Measurements from ENCODE around the gene DIO1.
"Not testable (repeated sequence)": the region's sequence is repeated elsewhere in the genome, so short reads cannot be mapped to it uniquely, and the experiment has no call there.

Gene DIO1

DNA sequence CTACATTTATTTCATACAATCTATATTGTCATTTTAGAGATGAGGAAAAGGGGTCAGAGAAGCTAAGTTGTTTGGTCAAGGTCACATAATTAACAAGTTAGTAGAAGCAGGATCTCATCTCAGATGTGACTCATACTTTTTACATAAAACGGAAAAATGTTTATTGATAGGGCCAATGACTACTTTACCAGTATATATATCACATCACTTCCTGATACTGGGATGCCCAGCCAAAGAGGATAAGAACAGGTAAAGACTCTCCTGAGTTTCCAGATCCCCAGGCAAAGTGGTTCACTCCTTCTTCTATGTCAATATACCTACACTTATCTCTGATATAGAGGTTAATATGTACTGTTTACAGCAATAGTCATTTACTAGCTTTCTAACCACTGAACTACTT lies 25.4 kb upstream of the DIO1 start:
- DNase-seq (ENCODE audit: low read depth): no peak
- TF ChIP-seq, protein P1, sequence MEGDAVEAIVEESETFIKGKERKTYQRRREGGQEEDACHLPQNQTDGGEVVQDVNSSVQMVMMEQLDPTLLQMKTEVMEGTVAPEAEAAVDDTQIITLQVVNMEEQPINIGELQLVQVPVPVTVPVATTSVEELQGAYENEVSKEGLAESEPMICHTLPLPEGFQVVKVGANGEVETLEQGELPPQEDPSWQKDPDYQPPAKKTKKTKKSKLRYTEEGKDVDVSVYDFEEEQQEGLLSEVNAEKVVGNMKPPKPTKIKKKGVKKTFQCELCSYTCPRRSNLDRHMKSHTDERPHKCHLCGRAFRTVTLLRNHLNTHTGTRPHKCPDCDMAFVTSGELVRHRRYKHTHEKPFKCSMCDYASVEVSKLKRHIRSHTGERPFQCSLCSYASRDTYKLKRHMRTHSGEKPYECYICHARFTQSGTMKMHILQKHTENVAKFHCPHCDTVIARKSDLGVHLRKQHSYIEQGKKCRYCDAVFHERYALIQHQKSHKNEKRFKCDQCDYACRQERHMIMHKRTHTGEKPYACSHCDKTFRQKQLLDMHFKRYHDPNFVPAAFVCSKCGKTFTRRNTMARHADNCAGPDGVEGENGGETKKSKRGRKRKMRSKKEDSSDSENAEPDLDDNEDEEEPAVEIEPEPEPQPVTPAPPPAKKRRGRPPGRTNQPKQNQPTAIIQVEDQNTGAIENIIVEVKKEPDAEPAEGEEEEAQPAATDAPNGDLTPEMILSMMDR (IDR thresholded peaks at IDR 0.05; ENCODE audit: low read depth, low read length, missing control alignments): no peak
- no peak overlapping the region for H3K4me3 ChIP-seq (ENCODE audit: low read depth, low read length)

DNA sequence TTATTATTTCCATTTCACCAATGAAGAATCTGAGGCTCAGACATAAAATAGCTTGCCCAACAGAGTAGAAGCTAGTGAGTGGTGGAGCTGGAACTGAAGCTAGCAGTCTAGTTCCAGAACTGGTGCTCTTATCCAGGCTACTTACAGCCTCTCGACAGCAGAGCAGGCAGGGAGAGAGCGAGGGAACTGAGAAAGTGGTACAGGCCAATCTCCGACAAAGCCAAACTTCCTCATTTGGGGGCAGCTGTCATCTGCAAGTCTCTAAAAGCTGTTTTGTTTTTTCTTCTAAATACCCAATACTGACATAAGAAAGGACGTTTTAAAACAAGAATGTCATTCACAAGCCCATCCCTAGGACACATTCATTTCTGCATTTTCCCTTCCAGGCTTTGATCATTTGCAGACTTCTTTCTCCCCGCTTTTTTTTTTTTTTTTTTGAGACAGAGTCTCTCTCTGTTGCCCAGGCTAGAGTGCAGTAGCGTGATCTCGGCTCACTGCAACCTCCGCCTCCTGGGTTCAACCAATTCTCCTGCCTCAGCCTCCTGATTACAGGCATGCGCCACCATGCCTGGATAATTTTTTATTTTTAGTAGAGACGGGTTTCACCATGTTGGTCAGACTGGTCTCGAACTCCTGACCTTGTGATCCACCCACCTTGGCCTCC lies 24.4 kb upstream of the DIO1 start:
- peak; percentile 26 for DNase-seq (ENCODE audit: low read depth)
- no peak overlapping the region for H3K4me3 ChIP-seq (ENCODE audit: low read depth, low read length)
- TF ChIP-seq, protein P1 (IDR thresholded peaks at IDR 0.05; ENCODE audit: low read depth, low read length, missing control alignments): no peak

DNA sequence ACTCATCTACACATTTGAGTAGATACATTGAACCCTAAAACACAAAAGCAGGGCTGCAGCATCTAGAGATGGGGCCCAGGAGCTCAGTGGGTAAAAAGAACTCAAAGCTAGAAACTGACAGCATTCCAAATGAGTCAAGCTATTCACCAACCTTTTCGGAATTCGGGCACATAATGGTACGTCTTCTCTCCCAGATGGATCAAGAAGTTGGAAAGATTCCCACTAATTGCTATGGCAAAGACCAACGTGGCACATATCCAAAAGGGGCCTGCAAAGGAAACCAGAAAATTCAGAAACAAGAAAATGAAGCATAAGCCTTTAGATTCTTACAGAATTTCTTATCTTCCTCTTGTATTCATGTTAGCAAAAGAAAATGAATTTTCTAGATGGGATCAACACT lies 22.8 kb upstream of the DIO1 start:
- no peak for DNase-seq (ENCODE audit: low read depth)
- TF ChIP-seq, protein P1 (IDR thresholded peaks at IDR 0.05; ENCODE audit: low read depth, low read length, missing control alignments): no peak
- no peak overlapping the region for H3K4me3 ChIP-seq (ENCODE audit: low read depth, low read length)

DNA sequence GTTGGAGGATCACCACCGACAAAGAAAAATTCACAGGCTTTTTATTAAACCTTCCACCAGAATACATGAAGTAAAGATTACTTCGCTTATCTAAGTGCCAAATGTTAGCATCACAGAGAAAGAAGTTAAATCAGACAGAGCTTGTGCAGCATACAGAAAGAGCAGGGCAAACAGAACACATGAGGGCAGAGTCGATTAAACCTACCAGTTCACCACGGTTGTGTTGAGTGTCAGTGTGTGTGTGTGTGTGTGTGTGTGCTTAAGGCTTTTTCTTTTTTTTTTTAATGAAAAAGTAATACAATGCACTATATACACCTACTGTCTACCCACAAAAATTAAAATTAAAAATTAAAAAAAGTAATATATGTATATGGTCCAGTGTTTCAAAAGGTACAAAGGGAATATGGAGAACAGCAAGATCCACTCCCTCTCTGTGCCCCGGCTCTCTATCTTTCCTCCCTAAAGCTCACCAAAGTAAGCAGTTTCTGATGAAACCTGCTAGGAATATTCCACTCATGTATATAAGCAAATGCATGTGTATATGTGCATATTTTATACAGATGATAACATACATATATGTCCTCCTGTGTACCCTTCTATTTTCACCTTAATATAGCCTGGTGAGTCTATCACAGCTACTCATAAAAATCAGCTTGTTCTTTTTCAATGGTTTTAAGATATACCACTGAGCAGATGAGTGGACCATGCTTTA lies 22.1 kb upstream of the DIO1 start:
- TF ChIP-seq, protein P1 (IDR thresholded peaks at IDR 0.05; ENCODE audit: low read depth, low read length, missing control alignments): no peak
- no peak for DNase-seq (ENCODE audit: low read depth)
- H3K4me3 ChIP-seq (ENCODE audit: low read depth, low read length): no peak overlapping the region

DNA sequence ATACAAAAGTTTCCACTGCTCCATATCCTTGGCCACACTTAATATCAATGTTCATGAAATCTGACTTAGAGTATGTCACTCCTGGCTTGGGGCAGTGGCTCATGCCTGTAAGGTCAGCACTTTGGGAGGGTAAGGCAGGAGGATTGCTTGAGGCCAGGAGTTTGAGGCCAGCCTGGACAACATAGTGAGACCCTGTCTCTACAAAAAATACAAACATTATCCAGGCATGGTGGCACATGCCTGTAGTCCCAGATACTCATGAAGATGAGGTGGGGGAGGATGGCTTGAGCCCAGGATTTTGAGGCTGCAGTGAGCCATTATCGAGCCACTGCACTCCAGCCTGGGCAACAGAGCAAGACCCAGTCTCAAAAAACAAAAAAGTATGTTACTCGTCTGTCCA lies 18.8 kb upstream of the DIO1 start:
- not testable (repeated sequence) for DNase-seq (ENCODE audit: low read depth); H3K4me3 ChIP-seq (ENCODE audit: low read depth, low read length)

DNA sequence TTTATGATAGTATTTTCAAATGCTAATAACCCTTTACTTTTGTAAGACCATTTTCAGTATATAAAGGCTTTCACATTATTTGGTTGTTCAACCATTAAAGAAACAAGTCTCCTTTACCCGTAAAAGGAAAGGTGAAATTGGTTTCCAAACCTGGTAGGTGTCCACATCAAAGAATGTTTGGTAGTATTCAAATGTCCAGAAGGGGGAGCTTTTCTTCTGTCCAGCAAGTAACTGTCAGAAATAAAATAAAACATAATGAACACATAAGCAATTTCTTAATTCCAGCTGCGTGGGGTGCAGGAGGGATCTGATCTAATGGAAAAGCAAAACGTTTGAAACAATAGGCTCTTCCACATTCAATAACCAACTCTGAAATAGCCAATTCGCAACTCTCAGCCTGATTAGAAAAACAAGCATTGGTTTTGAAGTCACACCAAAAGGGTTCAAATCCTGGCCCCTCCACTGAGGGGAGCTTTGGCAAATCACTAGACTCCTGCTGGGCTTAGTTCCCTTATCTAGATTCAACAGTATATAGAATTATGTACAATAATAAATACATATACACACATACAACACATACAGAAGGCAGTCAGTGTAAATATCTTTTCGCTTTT lies 15.4 kb upstream of the DIO1 start:
- TF ChIP-seq, protein P1 (IDR thresholded peaks at IDR 0.05; ENCODE audit: low read depth, low read length, missing control alignments): peak; percentile 40
- H3K4me3 ChIP-seq (ENCODE audit: low read depth, low read length): no peak overlapping the region
- DNase-seq (ENCODE audit: low read depth): no peak

DNA sequence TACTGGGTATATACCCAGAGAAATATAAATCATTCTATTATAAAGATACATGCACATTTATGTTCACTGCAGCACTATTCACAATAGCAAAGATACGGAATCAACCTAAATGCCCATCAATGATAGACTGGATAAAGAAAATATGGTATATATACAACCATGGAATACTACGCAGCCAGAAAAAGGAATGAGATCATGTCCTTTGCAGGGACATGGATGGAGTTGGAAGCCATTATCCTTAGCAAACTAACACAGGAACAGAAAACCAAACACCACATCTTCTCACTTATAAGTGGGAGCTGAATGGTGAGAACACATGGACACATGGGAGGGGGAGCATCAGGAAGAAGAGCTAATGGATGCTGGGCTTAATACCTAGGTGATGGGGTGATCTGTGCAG lies 12.1 kb upstream of the DIO1 start:
- not testable (repeated sequence) for H3K4me3 ChIP-seq (ENCODE audit: low read depth, low read length); DNase-seq (ENCODE audit: low read depth)

DNA sequence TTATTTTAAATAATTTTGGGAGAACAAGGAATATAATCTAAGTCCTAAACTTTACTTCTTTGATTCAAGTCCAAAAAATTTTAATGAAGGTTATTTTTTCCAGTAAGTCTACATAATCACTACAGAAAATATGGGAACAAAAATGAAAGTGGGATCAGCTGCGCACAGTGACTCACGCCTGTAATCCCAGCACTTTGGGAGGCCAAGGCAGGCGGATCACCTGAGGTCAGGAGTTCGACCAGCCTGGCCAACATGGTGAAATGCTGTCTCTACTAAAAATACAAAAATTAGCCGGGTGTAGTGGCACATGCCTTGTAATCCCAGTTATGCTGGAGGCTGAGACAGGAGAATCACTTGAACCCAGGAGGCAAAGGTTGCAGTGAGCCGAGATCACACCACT lies 10.4 kb upstream of the DIO1 start:
- DNase-seq (ENCODE audit: low read depth); H3K4me3 ChIP-seq (ENCODE audit: low read depth, low read length): not testable (repeated sequence)

All from GM12864 (cell line).